Mucosa of rectum (tissue), 2 donors: ENCODE data around the gene SDK1.

ENCODE experiments used
- H3K27ac ChIP-seq, 2 donors: one replicate each; pipeline ENCODE4 v1.7.0; 2013; ENCODE audit warnings: inconsistent platforms in 2 of 2, low read depth in 2 of 2, low read length in 2 of 2
- H3K27me3 ChIP-seq, 2 donors: one replicate each; pipeline ENCODE4 v1.7.0; 2013; ENCODE audit warnings: low read length in 2 of 2; ENCODE audit not compliant: control insufficient read depth in 2 of 2, insufficient read depth in 2 of 2
- H3K36me3 ChIP-seq, 2 donors: one replicate each; pipeline ENCODE4 v1.7.0; 2013; ENCODE audit warnings: low read length in 2 of 2; ENCODE audit not compliant: control insufficient read depth in 2 of 2, insufficient read depth in 2 of 2
- H3K4me1 ChIP-seq, 2 donors: one replicate each; pipeline ENCODE4 v1.7.0; 2013; ENCODE audit warnings: low read length in 2 of 2, mild to moderate bottlenecking in 1 of 2; ENCODE audit not compliant: control insufficient read depth in 2 of 2, insufficient read depth in 2 of 2
- H3K4me3 ChIP-seq, 2 donors: one replicate each; pipeline ENCODE4 v1.7.0; 2013; ENCODE audit warnings: low read length in 2 of 2
- H3K9ac ChIP-seq, 2 donors: one replicate each; pipeline ENCODE4 v1.7.0; 2013; ENCODE audit warnings: low read length in 2 of 2, low read depth in 1 of 2, mild to moderate bottlenecking in 1 of 2
- H3K9me3 ChIP-seq, 2 donors: one replicate each; pipeline ENCODE4 v1.7.0; 2013; ENCODE audit warnings: low read length in 2 of 2; ENCODE audit not compliant: control insufficient read depth in 2 of 2
- donor health status: healthy.
- donor health status: Normal muscosa, but diverticular disease.

SDK1 gene

DNA sequence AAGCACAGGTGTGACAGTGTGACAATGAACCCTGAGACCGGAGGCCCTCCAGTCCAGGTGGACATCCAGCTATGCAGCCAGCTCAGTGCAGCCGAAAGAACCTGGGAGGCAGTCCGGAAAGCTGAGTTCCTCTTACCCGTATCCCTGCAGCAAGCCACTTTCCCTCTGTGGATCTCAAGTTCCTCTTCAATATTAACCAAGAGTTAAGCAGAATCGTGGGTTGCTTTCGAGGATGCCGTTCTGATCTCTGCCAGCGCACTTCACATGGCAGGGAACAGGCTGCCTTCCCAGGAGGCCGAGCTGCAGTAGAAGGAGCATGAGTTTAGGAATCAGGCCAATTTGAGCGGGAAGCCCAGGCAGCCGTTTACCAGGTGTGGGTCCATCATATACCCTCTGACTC lies 591.6 kb downstream of the SDK1 start:
- no peak overlapping the region for H3K27ac ChIP-seq
- H3K36me3 ChIP-seq: no peaks in the 10 kb centered on the region
- H3K4me1 ChIP-seq: no peaks in the 10 kb centered on the region
- H3K9ac ChIP-seq: no peak overlapping the region
- H3K27me3 ChIP-seq: no peaks in the 10 kb centered on the region
- no peak overlapping the region for H3K4me3 ChIP-seq
- H3K9me3 ChIP-seq: no peaks in the 10 kb centered on the region

GRCh38 chr7:3893151-3893788 lies 592.2 kb downstream of the SDK1 start:
- Histone ChIP-seq H3K4me1 (no peaks in the 10 kb centered on the region), H3K9me3 (no peaks in the 10 kb centered on the region), H3K27me3 (no peaks in the 10 kb centered on the region), H3K36me3 (no peaks in the 10 kb centered on the region), H3K9ac (no peak overlapping the region), H3K27ac (no peak overlapping the region), H3K4me3 (no peak overlapping the region)

- H3K4me1 ChIP-seq: no peaks in the 10 kb centered on the region
- no peaks in the 10 kb centered on the region for H3K9me3 ChIP-seq
- no peaks in the 10 kb centered on the region for H3K36me3 ChIP-seq
- H3K27me3 ChIP-seq: no peaks in the 10 kb centered on the region
- no peak overlapping the region for H3K9ac ChIP-seq
- no peak overlapping the region for H3K27ac ChIP-seq
- H3K4me3 ChIP-seq: no peak overlapping the region
These were observed 592.7 kb downstream of the SDK1 start for GRCh38 chr7:3893789-3894153.

- Histone ChIP-seq H3K4me1 (no peaks in the 10 kb centered on the region), H3K27ac (no peak overlapping the region), H3K4me3 (no peak overlapping the region), H3K36me3 (no peaks in the 10 kb centered on the region), H3K27me3 (no peaks in the 10 kb centered on the region), H3K9ac (no peak overlapping the region), H3K9me3 (no peaks in the 10 kb centered on the region)
These were observed 594.5 kb downstream of the SDK1 start for GRCh38 chr7:3895341-3896116.

- no peaks in the 10 kb centered on the region for H3K27me3 ChIP-seq
- no peak overlapping the region for H3K9ac ChIP-seq
- no peak overlapping the region for H3K27ac ChIP-seq
- H3K9me3 ChIP-seq: no peaks in the 10 kb centered on the region
- no peaks in the 10 kb centered on the region for H3K4me1 ChIP-seq
- no peak overlapping the region for H3K4me3 ChIP-seq
- H3K36me3 ChIP-seq: no peaks in the 10 kb centered on the region
These were observed 595.2 kb downstream of the SDK1 start for GRCh38 chr7:3896169-3896765.

GRCh38 chr7:3897430-3898372 lies 596.6 kb downstream of the SDK1 start:
- Histone ChIP-seq H3K9ac (no peak overlapping the region), H3K27ac (no peak overlapping the region), H3K4me3 (no peak overlapping the region), H3K36me3 (no peaks in the 10 kb centered on the region), H3K4me1 (no peaks in the 10 kb centered on the region), H3K27me3 (no peaks in the 10 kb centered on the region), H3K9me3 (no peaks in the 10 kb centered on the region)

GRCh38 chr7:3899559-3899991 lies 598.5 kb downstream of the SDK1 start:
- no peaks in the 10 kb centered on the region for H3K4me1 ChIP-seq
- no peak overlapping the region for H3K4me3 ChIP-seq
- H3K9me3 ChIP-seq: no peaks in the 10 kb centered on the region
- H3K36me3 ChIP-seq: no peaks in the 10 kb centered on the region
- H3K27me3 ChIP-seq: no peaks in the 10 kb centered on the region
- H3K27ac ChIP-seq: no peak overlapping the region
- H3K9ac ChIP-seq: no peak overlapping the region

GRCh38 chr7:3908153-3908552 lies 607.1 kb downstream of the SDK1 start:
- Histone ChIP-seq H3K9ac (no peak overlapping the region), H3K27me3 (no peaks in the 10 kb centered on the region), H3K4me1 (no peaks in the 10 kb centered on the region), H3K4me3 (no peak overlapping the region), H3K36me3 (no peaks in the 10 kb centered on the region), H3K9me3 (no peaks in the 10 kb centered on the region), H3K27ac (no peak overlapping the region)

DNA sequence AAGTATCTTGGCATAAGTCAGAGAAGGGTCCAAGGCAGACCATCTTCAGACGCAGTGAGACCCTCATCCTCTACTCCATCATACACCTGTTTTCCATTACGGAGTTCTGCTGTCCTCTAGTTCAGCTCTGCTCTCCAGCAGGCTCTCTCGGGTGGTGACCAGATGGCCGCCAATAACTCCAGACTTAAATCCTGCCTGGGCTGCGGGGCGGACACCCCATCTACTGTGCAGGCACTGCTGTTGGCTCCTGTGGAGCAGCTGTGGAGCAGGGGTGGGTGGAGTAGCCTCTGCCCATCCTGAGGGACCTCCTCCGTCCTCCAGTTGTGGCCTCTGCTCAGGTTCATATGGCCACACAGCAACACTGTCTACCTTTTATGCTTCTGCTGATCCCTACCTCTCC lies 608.1 kb downstream of the SDK1 start:
- Histone ChIP-seq H3K36me3 (no peaks in the 10 kb centered on the region), H3K9ac (no peak overlapping the region), H3K9me3 (no peaks in the 10 kb centered on the region), H3K27me3 (no peaks in the 10 kb centered on the region), H3K4me3 (no peak overlapping the region), H3K4me1 (no peaks in the 10 kb centered on the region), H3K27ac (no peak overlapping the region)

DNA sequence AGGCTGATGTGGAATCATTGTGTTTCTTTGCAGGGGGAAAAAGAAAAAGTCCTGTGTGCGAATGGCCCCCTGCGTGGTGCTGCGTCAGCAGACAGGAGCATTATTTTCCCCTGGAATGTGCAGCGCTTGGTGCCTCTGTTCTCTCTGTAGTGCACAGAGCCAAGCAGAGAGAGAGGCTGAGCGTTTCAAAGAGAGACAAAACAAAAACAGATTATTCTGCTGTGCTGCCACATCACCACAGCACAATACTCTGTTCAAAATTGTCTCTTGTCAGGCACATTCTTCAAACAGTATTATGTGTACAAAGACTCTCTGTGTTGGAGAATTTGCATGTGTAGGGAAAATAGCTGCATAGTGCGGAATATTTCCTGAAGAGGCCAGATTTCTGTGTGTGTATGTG lies 609.0 kb downstream of the SDK1 start:
- no peaks in the 10 kb centered on the region for H3K27me3 ChIP-seq
- H3K36me3 ChIP-seq: no peaks in the 10 kb centered on the region
- no peak overlapping the region for H3K9ac ChIP-seq

More for the DNA sequence above, 609.0 kb downstream of the SDK1 start:
- no peaks in the 10 kb centered on the region for H3K9me3 ChIP-seq
- no peak overlapping the region for H3K4me3 ChIP-seq
- no peak overlapping the region for H3K27ac ChIP-seq
- H3K4me1 ChIP-seq: no peaks in the 10 kb centered on the region
